Measurements from ENCODE around the gene FBXW10. TPM values are rescaled to one million over a fixed set of nuclear protein-coding genes. Genes with fewer than 3 reads are reported as not detected.
"Not testable (repeated sequence)": the region's sequence is repeated elsewhere in the genome, so short reads cannot be mapped to it uniquely, and the experiment has no call there.

Gene FBXW10
- total RNA-seq, 1 experiment from 2014 or later: not detected

- H3K23me2 ChIP-seq (ENCODE audit: insufficient read length, low read depth, low read length, poor library complexity, severe bottlenecking); H2AFZ ChIP-seq (ENCODE audit: low read length); H4K20me1 ChIP-seq (ENCODE audit: control insufficient read depth, insufficient read depth, insufficient read length); H3K79me1 ChIP-seq (ENCODE audit: insufficient read depth, low read depth, low read length, poor library complexity, severe bottlenecking); H3K27ac ChIP-seq (ENCODE audit: insufficient read length, low read depth, low read length); H3T11ph ChIP-seq (ENCODE audit: low read length); H3K4me3 Mint-ChIP-seq; H3K27me3 ChIP-seq (ENCODE audit: insufficient read depth, low read length); H2AK5ac ChIP-seq (ENCODE audit: insufficient read length, low read length); H4K91ac ChIP-seq (ENCODE audit: insufficient read length, low read depth, low read length); H2BK15ac ChIP-seq (ENCODE audit: low read depth, low read length); H3K56ac ChIP-seq (ENCODE audit: insufficient read length, low read depth, low read length); H3K79me2 ChIP-seq (ENCODE audit: insufficient read depth, low read length); H3K27me3 Mint-ChIP-seq (ENCODE audit: low read depth); H3K4ac ChIP-seq (ENCODE audit: low read depth, low read length); H3K9me3 Mint-ChIP-seq; H3K4me1 ChIP-seq (ENCODE audit: insufficient read depth, low read length); H3K9ac ChIP-seq (ENCODE audit: extremely low read depth, insufficient read length, low read length); H3K36me3 Mint-ChIP-seq (ENCODE audit: insufficient read depth in 1 of 3, low read depth in 3 of 3); H3K9me3 ChIP-seq (ENCODE audit: control insufficient read depth, low read depth, low read length); H4K8ac ChIP-seq (replicated peaks; ENCODE audit: insufficient read length, low read depth, low read length); H2BK5ac ChIP-seq (ENCODE audit: insufficient read length, low read length); H3K18ac ChIP-seq (ENCODE audit: insufficient read length, low read depth, low read length); H2BK12ac ChIP-seq (ENCODE audit: insufficient read length, low read depth, low read length); H2BK120ac ChIP-seq (ENCODE audit: low read depth, low read length, poor library complexity, severe bottlenecking); H2BK20ac ChIP-seq (ENCODE audit: low read depth, low read length, poor library complexity, severe bottlenecking); H3K14ac ChIP-seq (ENCODE audit: insufficient read depth, low read length); H3K4me2 ChIP-seq (ENCODE audit: insufficient read depth, insufficient read length, low read length); H3K23ac ChIP-seq (ENCODE audit: insufficient read length, low read depth, low read length); DNase-seq; H3K27ac Mint-ChIP-seq; H4K5ac ChIP-seq (ENCODE audit: insufficient read length, low read depth, low read length): not testable (repeated sequence)
- peaks cover 8 to 12% of the 10 kb centered on the region in 2 experiments for H3K4me1 Mint-ChIP-seq
- no CpG with 5 or more reads among the region's 4 CpGs for WGBS (ENCODE audit: extremely low coverage, insufficient read length, low lambda C conversion rate)
These were observed 27.2 kb downstream of the FBXW10 start for GRCh38 chr17:18771066-18771465.
